ENCODE measurements around the gene PTPN3. TPM values are rescaled to one million over a fixed set of nuclear protein-coding genes. Genes with fewer than 3 reads are reported as not detected.

The PTPN3 gene
- total RNA-seq, 2 donors from 2014 or later, result 2.7 to 4.6 TPM

DNA sequence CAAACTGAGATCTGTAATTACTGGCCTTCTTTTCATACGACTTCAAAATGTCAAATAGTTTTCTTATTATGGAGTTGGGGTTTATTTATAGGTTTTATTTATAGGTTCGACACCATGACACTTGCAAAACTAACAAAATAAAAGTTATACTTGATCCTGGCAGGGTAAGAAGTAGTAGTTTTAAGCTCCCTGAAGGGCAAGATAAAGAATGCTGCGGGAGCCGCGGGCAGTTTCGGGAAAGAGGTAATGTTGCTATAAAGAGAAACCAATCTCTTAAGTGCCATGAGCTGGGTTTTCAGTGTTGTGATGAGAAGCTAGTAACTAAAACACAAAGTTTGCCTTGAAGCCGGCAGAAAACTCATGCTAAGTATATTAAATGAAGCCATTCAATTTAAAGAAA lies 24.8 kb downstream of the PTPN3 start:
- no peaks in the 10 kb centered on the region for H3K9me3 Mint-ChIP-seq

DNA sequence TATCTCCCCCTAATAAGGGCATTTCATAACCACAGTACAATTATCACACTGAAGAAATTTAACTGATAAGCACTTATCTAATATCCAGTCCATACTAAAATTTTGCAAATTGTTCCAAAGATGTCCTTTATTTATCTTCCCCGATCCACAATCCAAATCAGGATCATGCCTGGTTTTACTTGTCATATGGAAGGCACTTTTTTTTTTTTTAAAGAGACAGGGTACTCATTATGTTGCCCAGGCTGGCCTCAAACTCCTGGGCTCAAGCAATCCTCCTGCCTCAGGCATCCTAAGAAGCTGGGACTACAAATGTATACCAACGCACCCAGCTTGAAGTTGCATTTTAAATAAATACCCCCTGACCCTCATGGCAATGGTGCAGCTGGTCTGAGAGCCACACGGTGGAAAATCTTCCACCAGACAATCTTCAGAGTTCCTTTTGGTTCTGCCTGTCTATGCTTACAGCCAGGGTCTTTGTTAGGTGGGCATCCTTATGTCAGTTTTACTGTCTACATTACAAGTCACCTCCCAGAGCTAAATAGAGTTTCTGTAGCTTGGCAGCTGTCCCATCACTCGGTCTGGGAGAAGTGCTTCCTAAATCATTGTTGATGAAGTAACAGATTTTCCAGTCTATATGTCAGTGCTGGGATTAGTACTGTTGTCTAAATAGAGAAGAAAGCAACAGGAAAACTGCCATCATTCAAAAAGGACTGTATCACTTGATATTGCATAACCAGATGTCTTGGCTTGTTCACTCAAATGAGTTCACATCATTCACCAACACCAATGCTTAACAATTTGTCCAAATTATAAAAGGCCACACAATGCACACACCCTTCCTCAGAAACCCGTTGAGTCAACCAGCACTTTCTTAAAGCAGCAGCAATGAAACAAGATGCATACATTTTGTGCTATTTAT lies 26.4 kb downstream of the PTPN3 start:
- Histone ChIP-seq H3K27me3 (ENCODE audit: control insufficient read depth, insufficient read depth, low read length, poor library complexity, severe bottlenecking) (no peaks in the 10 kb centered on the region), H3K9ac (ENCODE audit: extremely low read depth, low read length, poor library complexity, severe bottlenecking) (no peak overlapping the region), H3K4me3 (ENCODE audit: low read length) (no peak overlapping the region), H3K36me3 (ENCODE audit: control insufficient read depth, insufficient read depth, low read length) (no peaks in the 10 kb centered on the region), H3K27ac (ENCODE audit: low read depth, low read length) (no peak overlapping the region), H3K9me3 (ENCODE audit: control insufficient read depth, low read length) (no peaks in the 10 kb centered on the region), H3K4me1 (ENCODE audit: control insufficient read depth, insufficient read depth, low read length) (no peaks in the 10 kb centered on the region)
- no peak overlapping the region for H3K27ac Mint-ChIP-seq
- H3K4me3 Mint-ChIP-seq, result no peak overlapping the region
- peaks cover 3% of the 10 kb centered on the region for H3K4me1 Mint-ChIP-seq
- H3K27me3 Mint-ChIP-seq (ENCODE audit: insufficient read depth), result no peaks in the 10 kb centered on the region
- 82 to 89% methylated on average over 3 to 5 of the region's 5 CpGs for WGBS, 2 experiments (ENCODE audit: insufficient coverage in 1 of 2, insufficient read length in 1 of 2)
- no peaks in the 10 kb centered on the region for H3K9me3 Mint-ChIP-seq
- DNase-seq, result no peak
- H3K36me3 Mint-ChIP-seq (ENCODE audit: low read depth), result no peaks in the 10 kb centered on the region
- TF ChIP-seq, protein P1, sequence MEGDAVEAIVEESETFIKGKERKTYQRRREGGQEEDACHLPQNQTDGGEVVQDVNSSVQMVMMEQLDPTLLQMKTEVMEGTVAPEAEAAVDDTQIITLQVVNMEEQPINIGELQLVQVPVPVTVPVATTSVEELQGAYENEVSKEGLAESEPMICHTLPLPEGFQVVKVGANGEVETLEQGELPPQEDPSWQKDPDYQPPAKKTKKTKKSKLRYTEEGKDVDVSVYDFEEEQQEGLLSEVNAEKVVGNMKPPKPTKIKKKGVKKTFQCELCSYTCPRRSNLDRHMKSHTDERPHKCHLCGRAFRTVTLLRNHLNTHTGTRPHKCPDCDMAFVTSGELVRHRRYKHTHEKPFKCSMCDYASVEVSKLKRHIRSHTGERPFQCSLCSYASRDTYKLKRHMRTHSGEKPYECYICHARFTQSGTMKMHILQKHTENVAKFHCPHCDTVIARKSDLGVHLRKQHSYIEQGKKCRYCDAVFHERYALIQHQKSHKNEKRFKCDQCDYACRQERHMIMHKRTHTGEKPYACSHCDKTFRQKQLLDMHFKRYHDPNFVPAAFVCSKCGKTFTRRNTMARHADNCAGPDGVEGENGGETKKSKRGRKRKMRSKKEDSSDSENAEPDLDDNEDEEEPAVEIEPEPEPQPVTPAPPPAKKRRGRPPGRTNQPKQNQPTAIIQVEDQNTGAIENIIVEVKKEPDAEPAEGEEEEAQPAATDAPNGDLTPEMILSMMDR (conservative IDR thresholded peaks at IDR 0.05), result no peak

More for the DNA sequence above, 24.8 kb downstream of the PTPN3 start:
- peaks cover 9% of the 10 kb centered on the region for H3K4me1 ChIP-seq (ENCODE audit: control insufficient read depth, insufficient read depth, low read length)
- H3K9ac ChIP-seq (ENCODE audit: extremely low read depth, low read length, poor library complexity, severe bottlenecking), result no peak overlapping the region
- H3K27me3 ChIP-seq (ENCODE audit: control insufficient read depth, insufficient read depth, low read length, poor library complexity, severe bottlenecking), result no peaks in the 10 kb centered on the region
- peaks cover 16% of the 10 kb centered on the region for H3K4me1 Mint-ChIP-seq
- 95% methylated on average over 6 of the region's 7 CpGs; no CpG with 5 or more reads in 1 of the 2 experiments for WGBS, 2 experiments (ENCODE audit: insufficient coverage in 1 of 2, insufficient read length in 1 of 2)
- no peak overlapping the region for H3K27ac Mint-ChIP-seq
- H3K27me3 Mint-ChIP-seq (ENCODE audit: insufficient read depth), result no peaks in the 10 kb centered on the region
- H3K9me3 ChIP-seq (ENCODE audit: control insufficient read depth, low read length), result no peaks in the 10 kb centered on the region
- no peaks in the 10 kb centered on the region for H3K36me3 ChIP-seq (ENCODE audit: control insufficient read depth, insufficient read depth, low read length)
- no peaks in the 10 kb centered on the region for H3K36me3 Mint-ChIP-seq (ENCODE audit: low read depth)
- DNase-seq, result no peak
- H3K27ac ChIP-seq (ENCODE audit: low read depth, low read length), result no peak overlapping the region
- no peak overlapping the region for H3K4me3 Mint-ChIP-seq
- no peak overlapping the region for H3K4me3 ChIP-seq (ENCODE audit: low read length)
- TF ChIP-seq, protein P1 (conservative IDR thresholded peaks at IDR 0.05), result no peak

- 51 to 54% methylated on average over 12 of the region's 13 CpGs for WGBS, 2 experiments (ENCODE audit: insufficient coverage in 1 of 2, insufficient read length in 1 of 2)
- Histone ChIP-seq H3K4me1 (ENCODE audit: control insufficient read depth, insufficient read depth, low read length) (no peaks in the 10 kb centered on the region), H3K9me3 (ENCODE audit: control insufficient read depth, low read length) (no peaks in the 10 kb centered on the region), H3K27me3 (ENCODE audit: control insufficient read depth, insufficient read depth, low read length, poor library complexity, severe bottlenecking) (no peaks in the 10 kb centered on the region), H3K4me3 (ENCODE audit: low read length) (no peak overlapping the region), H3K9ac (ENCODE audit: extremely low read depth, low read length, poor library complexity, severe bottlenecking) (no peak overlapping the region), H3K27ac (ENCODE audit: low read depth, low read length) (no peak overlapping the region), H3K36me3 (ENCODE audit: control insufficient read depth, insufficient read depth, low read length) (no peaks in the 10 kb centered on the region)
- H3K36me3 Mint-ChIP-seq (ENCODE audit: low read depth), result no peaks in the 10 kb centered on the region
- DNase-seq, result peak; percentile 92
- no peak overlapping the region for H3K4me3 Mint-ChIP-seq
- TF ChIP-seq, protein P1 (conservative IDR thresholded peaks at IDR 0.05), result peak; percentile 94
- no peak overlapping the region for H3K27ac Mint-ChIP-seq
- H3K4me1 Mint-ChIP-seq, result peaks cover 2% of the 10 kb centered on the region
- H3K9me3 Mint-ChIP-seq, result no peaks in the 10 kb centered on the region
- H3K27me3 Mint-ChIP-seq (ENCODE audit: insufficient read depth), result no peaks in the 10 kb centered on the region
These were observed 28.3 kb downstream of the PTPN3 start for GRCh38 chr9:109469646-109470358.

Measured in endodermal cell (in vitro differentiated cells).